Osteoblast (primary cell): ENCODE data around the gene SLC38A7. TPM values are rescaled to one million over a fixed set of nuclear protein-coding genes. Genes with fewer than 3 reads are reported as not detected.

ENCODE experiments used
- DNase-seq: peaks from one replicate; pipeline ENCODE4 v3.0.0; 2011; ENCODE audit warnings: low spot score, mixed read lengths; ENCODE audit not compliant: insufficient read length; ENCODE audit errors: missing footprints
- H2AFZ ChIP-seq: 2 replicates; pipeline ENCODE4 v1.6.0; 2011; ENCODE audit warnings: mild to moderate bottlenecking, low read length
- H3K27ac ChIP-seq: 2 replicates; pipeline ENCODE4 v1.5.1; 2011; ENCODE audit warnings: mild to moderate bottlenecking, low read depth, low read length, moderate library complexity
- H3K27me3 ChIP-seq: 2 replicates; pipeline ENCODE4 v1.6.0; 2012; ENCODE audit warnings: mild to moderate bottlenecking, control low read depth, inconsistent platforms, low read length, moderate library complexity; ENCODE audit not compliant: insufficient read depth
- H3K36me3 ChIP-seq: 2 replicates; pipeline ENCODE4 v1.5.1; 2011; ENCODE audit warnings: mild to moderate bottlenecking, low read length, control low read depth, moderate library complexity; ENCODE audit not compliant: insufficient read depth
- H3K4me1 ChIP-seq: 2 replicates; pipeline ENCODE4 v1.5.1; 2011; ENCODE audit warnings: mild to moderate bottlenecking, low read length, control low read depth, moderate library complexity; ENCODE audit not compliant: insufficient read depth
- H3K4me2 ChIP-seq: 2 replicates; pipeline ENCODE4 v1.6.0; 2011; ENCODE audit warnings: mild to moderate bottlenecking, low read length; ENCODE audit not compliant: insufficient read depth
- H3K4me3 ChIP-seq: fragments of 200-600 bp; sonication (generic); 3 replicates; pipeline ENCODE4 v1.5.1; 2012; ENCODE audit warnings: mild to moderate bottlenecking, low read length, inconsistent platforms; ENCODE audit not compliant: insufficient read depth
- H3K79me2 ChIP-seq: 2 replicates; pipeline ENCODE4 v1.6.0; 2012; ENCODE audit warnings: mild to moderate bottlenecking, low read length, control low read depth, inconsistent platforms; ENCODE audit not compliant: insufficient read depth
- H3K9me3 ChIP-seq: 2 replicates; pipeline ENCODE4 v1.5.1; 2011; ENCODE audit warnings: low read depth, low read length, control low read depth
- H4K20me1 ChIP-seq: 2 replicates; pipeline ENCODE4 v1.6.0; 2012; ENCODE audit warnings: mild to moderate bottlenecking, low read length, control low read depth; ENCODE audit not compliant: insufficient read depth
- total RNA-seq: library from RNA; depleted of rRNA; stranded (reverse); fragments of >200 nt; gene quantifications from 2 replicates; pipeline ENCODE4 v1.2.3, GENCODE V29; 2012
- TF ChIP-seq, protein P1 (sequence below): IDR thresholded peaks from 2 replicates; pipeline ENCODE4 v1.5.1; 2011; ENCODE audit warnings: mild to moderate bottlenecking, low read depth, low read length, moderate library complexity; ENCODE audit errors: extremely low read depth

Gene SLC38A7
- total RNA-seq, 1 donor = 65.1 TPM

DNA sequence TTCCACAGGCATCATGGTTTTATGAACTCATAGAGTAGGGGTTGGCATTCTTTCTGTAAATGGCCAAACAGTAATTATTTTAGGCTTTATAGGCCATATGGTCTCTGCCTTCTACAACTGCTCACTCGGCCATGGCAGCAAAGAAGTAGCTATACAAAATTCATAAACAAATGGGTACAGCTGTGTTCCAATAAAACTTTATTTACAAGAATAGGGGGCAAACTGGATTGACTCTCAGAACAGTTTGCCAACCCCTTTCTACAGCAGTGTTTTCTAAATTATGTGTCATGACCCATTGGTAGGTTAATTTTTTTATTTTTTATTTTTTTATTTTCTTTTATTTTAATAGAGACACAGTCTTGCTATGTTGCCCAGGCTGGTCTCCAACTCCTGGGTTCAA is 29.2 kb upstream of the SLC38A7 start:
- no peaks in the 10 kb centered on the region for H3K27me3 ChIP-seq

DNA sequence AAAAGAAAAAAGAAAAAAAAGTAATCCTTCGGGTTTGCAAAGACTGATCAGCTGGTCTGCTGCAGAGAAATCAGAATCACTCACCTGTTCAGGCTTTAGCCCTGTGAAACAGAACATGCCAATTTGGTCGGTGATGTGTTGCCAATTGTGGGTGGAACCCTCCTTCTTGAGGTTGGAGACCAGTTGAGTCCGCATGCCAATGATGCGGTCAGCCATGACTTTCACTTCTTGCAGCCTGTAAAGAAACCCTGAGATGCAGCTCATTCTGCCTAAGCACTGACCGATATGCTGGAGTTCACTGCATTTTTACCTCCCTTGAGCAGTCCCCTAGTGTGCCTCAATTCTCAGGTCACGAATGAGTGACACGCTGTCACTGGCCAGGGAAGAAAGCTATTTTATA is 24.8 kb upstream of the SLC38A7 start:
- Histone ChIP-seq H3K9me3 (no peaks in the 10 kb centered on the region), H3K27ac (no peak overlapping the region), H3K4me1 (no peaks in the 10 kb centered on the region), H2AFZ (no peak overlapping the region), H4K20me1 (no peaks in the 10 kb centered on the region), H3K36me3 (peaks cover 34% of the 10 kb centered on the region), H3K27me3 (no peaks in the 10 kb centered on the region), H3K79me2 (no peaks in the 10 kb centered on the region), H3K4me2 (no peak overlapping the region), H3K4me3 (no peak overlapping the region)
- DNase-seq = no peak
- TF ChIP-seq, protein P1, sequence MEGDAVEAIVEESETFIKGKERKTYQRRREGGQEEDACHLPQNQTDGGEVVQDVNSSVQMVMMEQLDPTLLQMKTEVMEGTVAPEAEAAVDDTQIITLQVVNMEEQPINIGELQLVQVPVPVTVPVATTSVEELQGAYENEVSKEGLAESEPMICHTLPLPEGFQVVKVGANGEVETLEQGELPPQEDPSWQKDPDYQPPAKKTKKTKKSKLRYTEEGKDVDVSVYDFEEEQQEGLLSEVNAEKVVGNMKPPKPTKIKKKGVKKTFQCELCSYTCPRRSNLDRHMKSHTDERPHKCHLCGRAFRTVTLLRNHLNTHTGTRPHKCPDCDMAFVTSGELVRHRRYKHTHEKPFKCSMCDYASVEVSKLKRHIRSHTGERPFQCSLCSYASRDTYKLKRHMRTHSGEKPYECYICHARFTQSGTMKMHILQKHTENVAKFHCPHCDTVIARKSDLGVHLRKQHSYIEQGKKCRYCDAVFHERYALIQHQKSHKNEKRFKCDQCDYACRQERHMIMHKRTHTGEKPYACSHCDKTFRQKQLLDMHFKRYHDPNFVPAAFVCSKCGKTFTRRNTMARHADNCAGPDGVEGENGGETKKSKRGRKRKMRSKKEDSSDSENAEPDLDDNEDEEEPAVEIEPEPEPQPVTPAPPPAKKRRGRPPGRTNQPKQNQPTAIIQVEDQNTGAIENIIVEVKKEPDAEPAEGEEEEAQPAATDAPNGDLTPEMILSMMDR = no peak

More for the DNA sequence above, 29.2 kb upstream of the SLC38A7 start:
- H3K36me3 ChIP-seq = peaks cover 51% of the 10 kb centered on the region
- TF ChIP-seq, protein P1 = no peak
- H3K4me3 ChIP-seq = no peak overlapping the region
- H4K20me1 ChIP-seq = no peaks in the 10 kb centered on the region
- H3K27ac ChIP-seq = no peak overlapping the region
- H3K4me2 ChIP-seq = no peak overlapping the region
- no peak overlapping the region for H2AFZ ChIP-seq
- no peaks in the 10 kb centered on the region for H3K79me2 ChIP-seq
- no peaks in the 10 kb centered on the region for H3K4me1 ChIP-seq
- DNase-seq = no peak
- H3K9me3 ChIP-seq = no peaks in the 10 kb centered on the region

DNA sequence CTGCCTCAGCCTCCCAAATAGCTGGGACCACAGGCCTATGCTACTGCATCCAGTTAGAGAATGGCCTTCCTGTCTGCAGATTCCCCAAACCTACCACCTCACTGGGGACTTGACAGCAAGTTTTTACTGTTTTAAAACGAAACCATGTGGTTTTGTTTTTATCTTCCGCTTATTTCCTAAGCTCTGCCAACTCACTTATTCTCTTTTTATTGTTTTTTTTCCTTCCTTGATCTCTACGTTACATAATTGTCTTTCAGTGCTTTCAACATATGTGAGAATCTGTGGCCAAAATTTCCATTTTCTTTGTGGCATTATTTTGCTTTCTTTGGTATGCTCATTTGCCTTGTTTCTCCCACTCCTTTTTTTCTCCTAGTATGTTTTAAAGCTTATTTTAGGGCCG is 14.6 kb upstream of the SLC38A7 start:
- no peaks in the 10 kb centered on the region for H3K36me3 ChIP-seq
- H4K20me1 ChIP-seq = no peaks in the 10 kb centered on the region
- H3K27ac ChIP-seq = no peak overlapping the region
- no peaks in the 10 kb centered on the region for H3K79me2 ChIP-seq
- H3K4me3 ChIP-seq = no peak overlapping the region
- H2AFZ ChIP-seq = no peak overlapping the region
- no peaks in the 10 kb centered on the region for H3K9me3 ChIP-seq
- TF ChIP-seq, protein P1 = no peak
- DNase-seq = no peak
- H3K4me1 ChIP-seq = no peaks in the 10 kb centered on the region
- no peaks in the 10 kb centered on the region for H3K27me3 ChIP-seq
- no peak overlapping the region for H3K4me2 ChIP-seq

DNA sequence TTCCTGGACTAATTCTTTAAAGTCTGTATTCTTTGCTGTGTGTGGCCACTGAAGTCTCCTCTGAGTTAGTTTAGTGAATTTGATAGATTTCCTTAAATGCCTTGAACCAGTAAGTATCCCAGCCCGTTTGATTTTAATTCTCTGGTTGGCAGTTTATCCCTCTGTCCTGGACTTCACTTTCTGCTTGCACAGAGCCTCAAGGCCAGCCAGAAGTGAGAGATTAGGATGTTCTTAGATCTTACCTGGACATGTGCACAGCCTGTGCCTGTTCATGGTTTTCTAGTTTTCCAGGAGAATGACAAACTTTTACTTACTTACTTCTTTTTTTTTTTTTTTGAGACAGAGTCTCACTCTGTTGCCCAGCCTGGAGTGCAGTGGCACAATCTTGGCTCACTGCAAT is 10.8 kb upstream of the SLC38A7 start:
- no peak for DNase-seq
- no peaks in the 10 kb centered on the region for H3K79me2 ChIP-seq
- H3K27me3 ChIP-seq = no peaks in the 10 kb centered on the region
- no peak overlapping the region for H2AFZ ChIP-seq
- H4K20me1 ChIP-seq = no peaks in the 10 kb centered on the region
- no peak overlapping the region for H3K4me3 ChIP-seq
- H3K27ac ChIP-seq = no peak overlapping the region
- H3K4me1 ChIP-seq = no peaks in the 10 kb centered on the region
- no peaks in the 10 kb centered on the region for H3K9me3 ChIP-seq
- no peak overlapping the region for H3K4me2 ChIP-seq
- H3K36me3 ChIP-seq = no peaks in the 10 kb centered on the region
- TF ChIP-seq, protein P1 = no peak
